ENCODE results near the gene CLCN6. TPM values are rescaled to one million over a fixed set of nuclear protein-coding genes. Genes with fewer than 3 reads are reported as not detected.

CLCN6 gene
- total RNA-seq, 1 experiment from 2014 or later, result 13.7 TPM

GRCh38 chr1:11851180-11851579 lies 45.2 kb downstream of the CLCN6 start (continued):
- TF ChIP-seq REST (IDR thresholded peaks at IDR 0.05; ENCODE audit: low read depth) (no peak), FOSL1 (IDR thresholded peaks at IDR 0.05; ENCODE audit: low read depth) (no peak)

GRCh38 chr1:11854519-11854918 lies 48.5 kb downstream of the CLCN6 start:
- no peak overlapping the region for H3K4me2 ChIP-seq (ENCODE audit: low read length)
- intact Hi-C loops (cut with micrococcal nuclease), result no loop called here
- no peaks in the 10 kb centered on the region for H3K9me3 ChIP-seq (ENCODE audit: control insufficient read depth in 1 of 2, insufficient read depth in 1 of 2, low read depth in 1 of 2, low read length in 2 of 2)
- RAD21 ChIA-PET (ENCODE audit: low non-redundant PET in 1 of 2, low total read pairs in 2 of 2, uncharacterized antibody in 2 of 2, unreplicated experiment in 2 of 2), result no interaction called here
- H3K9ac ChIP-seq (ENCODE audit: low read length), result no peak overlapping the region
- CTCF ChIA-PET, result no interaction called here
- ATAC-seq (no peak), DNase-seq (ENCODE audit: low read depth, low spot score) (no peak)
- H3K79me2 ChIP-seq (ENCODE audit: insufficient read depth, low read length), result no peaks in the 10 kb centered on the region
- no peaks in the 10 kb centered on the region for H4K20me1 ChIP-seq (ENCODE audit: insufficient read depth)
- H3K9me2 ChIP-seq (ENCODE audit: insufficient read depth), result no peaks in the 10 kb centered on the region
- H3K36me3 ChIP-seq (ENCODE audit: control insufficient read depth in 1 of 2, insufficient read depth in 2 of 2, low read length in 2 of 2), result no peaks in the 10 kb centered on the region
- POLR2A ChIA-PET, result interaction anchor here (2.0 kb wide), 1 partner anchor 54 kb away, joined by 7 read pairs; no protein-coding TSS in a partner anchor
- H3K4me1 ChIP-seq (ENCODE audit: control insufficient read depth in 1 of 2, insufficient read depth in 2 of 2, low read length in 2 of 2), result 0 out of 4 replicates have a peak, but pooled peaks cover 0 to 3% of the 10 kb centered on the region in 2 experiments
- H3K27ac ChIP-seq (ENCODE audit: low read depth, low read length), result no peak overlapping the region
- H3K27me3 ChIP-seq (ENCODE audit: insufficient read depth, low read length), result peaks cover 36% of the 10 kb centered on the region
- no TSS peak for BruUV-seq (replicated peaks)
- no peak overlapping the region for H2AFZ ChIP-seq (ENCODE audit: low read depth, low read length, poor library complexity, severe bottlenecking)
- H3K4me3 ChIP-seq (replicated peaks in 1 of 2; ENCODE audit: low read depth in 1 of 2, low read length in 2 of 2), result no peak overlapping the region
- TF ChIP-seq CBX3 (IDR thresholded peaks at IDR 0.05; ENCODE audit: low read depth), result no peak
- no peak for TF ChIP-seq YY1 (IDR thresholded peaks at IDR 0.05; ENCODE audit: extremely low read depth, insufficient replicate concordance, low read depth, low read length)
- TF ChIP-seq CEBPB (IDR thresholded peaks at IDR 0.05; ENCODE audit: low read depth), result no peak
- no peak for TF ChIP-seq ZBTB33 (IDR thresholded peaks at IDR 0.05; ENCODE audit: extremely low read depth, insufficient replicate concordance, low read length)
- no peak for TF ChIP-seq RAD21 (IDR thresholded peaks at IDR 0.05; ENCODE audit: low read depth)
- no peak for TF ChIP-seq ATF3 (IDR thresholded peaks at IDR 0.05)
- no peak for TF ChIP-seq MAX (IDR thresholded peaks at IDR 0.05)
- no peak for TF ChIP-seq JUND (IDR thresholded peaks at IDR 0.05)
- TF ChIP-seq EZH2phosphoT487 (IDR thresholded peaks at IDR 0.05; ENCODE audit: borderline replicate concordance), result no peak
- no peak for TF ChIP-seq POLR2A (IDR thresholded peaks at IDR 0.05; ENCODE audit: borderline replicate concordance, extremely low read depth, insufficient read depth, insufficient read length)
- TF ChIP-seq REST (IDR thresholded peaks at IDR 0.05; ENCODE audit: low read depth), result no peak
- TF ChIP-seq SRF (IDR thresholded peaks at IDR 0.05; ENCODE audit: low read depth), result no peak
- TF ChIP-seq SIN3A (IDR thresholded peaks at IDR 0.05; ENCODE audit: low read depth), result no peak
- no peak for TF ChIP-seq SP1 (IDR thresholded peaks at IDR 0.05; ENCODE audit: low read depth)
- no peak for TF ChIP-seq EGR1 (IDR thresholded peaks at IDR 0.05; ENCODE audit: low read depth)
- no peak for TF ChIP-seq ZNF274 (IDR thresholded peaks at IDR 0.05; ENCODE audit: low read depth, low read length)

All from HCT116 (cell line).